ENCODE data around the gene ATRNL1. TPM values are rescaled to one million over a fixed set of nuclear protein-coding genes. Genes with fewer than 3 reads are reported as not detected.

ATRNL1 gene
- total RNA-seq, 1 experiment from 2014 or later = not detected

DNA sequence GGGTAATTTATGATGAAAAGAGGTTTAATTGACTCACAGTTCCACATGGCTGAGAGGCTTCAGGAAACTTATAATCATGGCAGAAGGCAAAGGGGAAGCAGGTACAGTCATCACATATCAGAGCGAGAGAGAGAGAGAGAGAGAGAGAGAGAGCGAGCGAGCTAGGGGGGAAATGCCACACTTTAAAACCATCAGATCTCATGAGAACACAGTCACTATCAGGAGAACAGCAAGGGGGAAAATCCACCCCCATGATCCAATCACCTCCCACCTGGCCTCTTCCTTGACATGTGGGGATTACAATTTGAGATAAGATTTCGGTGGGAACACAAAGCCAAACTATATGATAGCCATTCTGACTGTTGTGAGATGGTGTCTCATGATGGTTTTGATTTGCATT is 603.6 kb downstream of the ATRNL1 start:
- DNase-seq = no peak
- Histone ChIP-seq H3K27ac (ENCODE audit: low read length) (no peak overlapping the region), H3F3A (ENCODE audit: low read length, unreplicated experiment) (no peaks in the 10 kb centered on the region), H3K9me3 (ENCODE audit: low read length) (no peaks in the 10 kb centered on the region), H3K4me1 (ENCODE audit: insufficient read depth, low read length) (no peaks in the 10 kb centered on the region), H3K4me2 (ENCODE audit: low read length) (no peak overlapping the region), H3K36me3 (ENCODE audit: low read depth, low read length) (no peaks in the 10 kb centered on the region), H3K4me3 (ENCODE audit: low read length) (no peak overlapping the region), H4K20me1 (ENCODE audit: low read length) (no peaks in the 10 kb centered on the region), H3K9me2 (replicated peaks; ENCODE audit: low read length) (no peaks in the 10 kb centered on the region), H3K79me2 (ENCODE audit: low read length) (no peaks in the 10 kb centered on the region), H2AFZ (ENCODE audit: low read length) (no peak overlapping the region), H3K27me3 (ENCODE audit: low read length) (no peaks in the 10 kb centered on the region), H3K9ac (ENCODE audit: low read length) (no peak overlapping the region)
- BruUV-seq (replicated peaks) = no TSS peak
- ChIA-PET POLR2A (ENCODE audit: unreplicated experiment) (no interaction called here), CTCF (no interaction called here)
- TF ChIP-seq EZH2 (IDR thresholded peaks at IDR 0.05; ENCODE audit: low read length, unreplicated experiment) (no peak), EZH2phosphoT487 (IDR thresholded peaks at IDR 0.05; ENCODE audit: borderline replicate concordance, low read length) (no peak)
- TF ChIP-seq, protein P1, sequence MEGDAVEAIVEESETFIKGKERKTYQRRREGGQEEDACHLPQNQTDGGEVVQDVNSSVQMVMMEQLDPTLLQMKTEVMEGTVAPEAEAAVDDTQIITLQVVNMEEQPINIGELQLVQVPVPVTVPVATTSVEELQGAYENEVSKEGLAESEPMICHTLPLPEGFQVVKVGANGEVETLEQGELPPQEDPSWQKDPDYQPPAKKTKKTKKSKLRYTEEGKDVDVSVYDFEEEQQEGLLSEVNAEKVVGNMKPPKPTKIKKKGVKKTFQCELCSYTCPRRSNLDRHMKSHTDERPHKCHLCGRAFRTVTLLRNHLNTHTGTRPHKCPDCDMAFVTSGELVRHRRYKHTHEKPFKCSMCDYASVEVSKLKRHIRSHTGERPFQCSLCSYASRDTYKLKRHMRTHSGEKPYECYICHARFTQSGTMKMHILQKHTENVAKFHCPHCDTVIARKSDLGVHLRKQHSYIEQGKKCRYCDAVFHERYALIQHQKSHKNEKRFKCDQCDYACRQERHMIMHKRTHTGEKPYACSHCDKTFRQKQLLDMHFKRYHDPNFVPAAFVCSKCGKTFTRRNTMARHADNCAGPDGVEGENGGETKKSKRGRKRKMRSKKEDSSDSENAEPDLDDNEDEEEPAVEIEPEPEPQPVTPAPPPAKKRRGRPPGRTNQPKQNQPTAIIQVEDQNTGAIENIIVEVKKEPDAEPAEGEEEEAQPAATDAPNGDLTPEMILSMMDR (conservative IDR thresholded peaks at IDR 0.05; ENCODE audit: low read depth, low read length) = no peak
- ATAC-seq = no peak
- intact Hi-C loops (cut with micrococcal nuclease) = no loop called here

DNA sequence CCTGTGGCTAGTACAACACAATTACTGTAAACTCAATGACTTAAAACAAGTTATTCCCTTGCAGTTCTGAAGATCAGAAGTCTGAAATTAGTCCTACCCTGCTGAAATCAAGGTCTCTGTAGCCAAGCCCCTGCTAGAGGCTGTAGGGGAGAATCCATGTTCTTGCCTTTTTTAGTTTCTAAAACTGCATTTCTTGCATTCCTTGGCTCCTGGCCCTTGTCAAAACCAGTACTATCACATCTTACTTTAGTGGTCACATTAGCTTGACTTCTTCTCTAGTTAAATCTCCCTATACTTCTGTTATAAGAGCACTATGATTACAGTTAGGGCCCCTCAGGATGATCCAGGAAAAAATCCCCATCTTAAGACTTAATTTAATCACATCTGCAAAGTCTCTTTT is 612.9 kb downstream of the ATRNL1 start:
- CTCF ChIA-PET = no interaction called here
- Histone ChIP-seq H3K4me3 (ENCODE audit: low read length) (no peak overlapping the region), H3K9me2 (replicated peaks; ENCODE audit: low read length) (no peaks in the 10 kb centered on the region), H3K9ac (ENCODE audit: low read length) (no peak overlapping the region), H3K27me3 (ENCODE audit: low read length) (no peaks in the 10 kb centered on the region), H3K9me3 (ENCODE audit: low read length) (no peaks in the 10 kb centered on the region), H3K36me3 (ENCODE audit: low read depth, low read length) (no peaks in the 10 kb centered on the region; the same call in 1 of the 2 replicates), H3K4me1 (ENCODE audit: insufficient read depth, low read length) (no peaks in the 10 kb centered on the region), H2AFZ (ENCODE audit: low read length) (no peak overlapping the region), H3K4me2 (ENCODE audit: low read length) (no peak overlapping the region), H4K20me1 (ENCODE audit: low read length) (no peaks in the 10 kb centered on the region), H3K27ac (ENCODE audit: low read length) (no peak overlapping the region), H3K79me2 (ENCODE audit: low read length) (no peaks in the 10 kb centered on the region), H3F3A (ENCODE audit: low read length, unreplicated experiment) (no peaks in the 10 kb centered on the region)
- DNase-seq = no peak
- intact Hi-C loops (cut with micrococcal nuclease) = loop anchor here (5.0 kb wide), 1 partner anchor 681 kb away; no protein-coding TSS in a partner anchor
- BruUV-seq (replicated peaks) = no TSS peak
- ATAC-seq = no peak
- POLR2A ChIA-PET (ENCODE audit: unreplicated experiment) = no interaction called here
- TF ChIP-seq EZH2phosphoT487 (IDR thresholded peaks at IDR 0.05; ENCODE audit: borderline replicate concordance, low read length) (no peak), EZH2 (IDR thresholded peaks at IDR 0.05; ENCODE audit: low read length, unreplicated experiment) (no peak)

DNA sequence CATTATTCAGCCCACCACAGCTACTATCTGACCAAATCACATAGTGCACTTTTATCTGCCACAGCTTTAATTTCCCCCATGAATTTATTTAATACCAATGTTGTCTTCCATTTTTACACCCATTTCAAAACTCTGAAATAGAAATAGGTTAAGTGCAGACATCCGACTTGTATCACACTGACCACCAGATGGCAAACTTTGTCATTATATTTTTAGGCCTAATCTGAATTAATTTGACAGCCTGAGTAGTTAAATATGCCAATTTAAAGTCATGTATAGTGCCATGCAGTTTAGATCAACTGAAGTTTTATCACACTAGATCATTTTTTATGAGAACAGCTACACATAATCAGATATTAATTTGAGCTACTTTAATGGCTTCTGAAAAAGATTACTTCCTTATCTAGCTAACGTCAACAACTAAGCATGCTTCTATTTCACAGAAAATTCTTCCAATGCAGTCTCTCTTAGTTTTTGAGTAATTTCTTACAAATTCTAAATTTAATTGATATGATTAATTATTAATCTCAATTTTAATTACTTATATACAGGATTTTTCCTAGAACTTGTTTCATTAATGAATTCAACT is 613.4 kb downstream of the ATRNL1 start:
- Histone ChIP-seq H3K9ac (ENCODE audit: low read length) (no peak overlapping the region), H3K79me2 (ENCODE audit: low read length) (no peaks in the 10 kb centered on the region), H3K27ac (ENCODE audit: low read length) (no peak overlapping the region), H3F3A (ENCODE audit: low read length, unreplicated experiment) (no peaks in the 10 kb centered on the region), H4K20me1 (ENCODE audit: low read length) (no peaks in the 10 kb centered on the region), H3K27me3 (ENCODE audit: low read length) (no peaks in the 10 kb centered on the region), H3K4me3 (ENCODE audit: low read length) (no peak overlapping the region), H3K4me2 (ENCODE audit: low read length) (no peak overlapping the region), H3K9me2 (replicated peaks; ENCODE audit: low read length) (no peaks in the 10 kb centered on the region), H3K36me3 (ENCODE audit: low read depth, low read length) (no peaks in the 10 kb centered on the region; the same call in 1 of the 2 replicates), H2AFZ (ENCODE audit: low read length) (no peak overlapping the region), H3K9me3 (ENCODE audit: low read length) (no peaks in the 10 kb centered on the region), H3K4me1 (ENCODE audit: insufficient read depth, low read length) (no peaks in the 10 kb centered on the region)
- ATAC-seq = no peak
- peak; percentile 35 for DNase-seq
- TF ChIP-seq, protein P1 (conservative IDR thresholded peaks at IDR 0.05; ENCODE audit: low read depth, low read length) = peak; percentile 60
- no peak for TF ChIP-seq EZH2phosphoT487 (IDR thresholded peaks at IDR 0.05; ENCODE audit: borderline replicate concordance, low read length)
- intact Hi-C loops (cut with micrococcal nuclease) = loop anchor here (5.0 kb wide), 1 partner anchor 681 kb away; no protein-coding TSS in a partner anchor
- ChIA-PET CTCF (no interaction called here), POLR2A (ENCODE audit: unreplicated experiment) (no interaction called here)
- no TSS peak for BruUV-seq (replicated peaks)
